Duodenal mucosa (tissue), 2 donors: ENCODE data around the gene MAGI2.
"Not testable (repeated sequence)": the region's sequence is repeated elsewhere in the genome, so short reads cannot be mapped to it uniquely, and the experiment has no call there.

Experiments
- H3K27ac ChIP-seq: one replicate; pipeline ENCODE4 v1.7.0; 2013; ENCODE audit warnings: low read depth, low read length
- H3K27me3 ChIP-seq, 2 donors: one replicate each; pipeline ENCODE4 v1.7.0; 2013; ENCODE audit warnings: low read length in 2 of 2, control low read depth in 1 of 2; ENCODE audit not compliant: insufficient read depth in 2 of 2, control insufficient read depth in 1 of 2
- H3K36me3 ChIP-seq, 2 donors: one replicate each; pipeline ENCODE4 v1.7.0; 2013; ENCODE audit warnings: low read length in 2 of 2, control low read depth in 1 of 2; ENCODE audit not compliant: insufficient read depth in 2 of 2, control insufficient read depth in 1 of 2
- H3K4me1 ChIP-seq, 2 donors: one replicate each; pipeline ENCODE4 v1.7.0; 2013; ENCODE audit warnings: low read length in 2 of 2, control low read depth in 1 of 2; ENCODE audit not compliant: insufficient read depth in 2 of 2, control insufficient read depth in 1 of 2
- H3K4me3 ChIP-seq, 2 donors: one replicate each; pipeline ENCODE4 v1.7.0; 2013; ENCODE audit warnings: low read length in 2 of 2, low read depth in 1 of 2
- H3K9ac ChIP-seq, 2 donors: one replicate each; pipeline ENCODE4 v1.7.0; 2013; ENCODE audit warnings: low read length in 2 of 2, low read depth in 1 of 2
- H3K9me3 ChIP-seq, 2 donors: one replicate each; pipeline ENCODE4 v1.7.0; 2013; ENCODE audit warnings: low read length in 2 of 2, control low read depth in 1 of 2; ENCODE audit not compliant: control insufficient read depth in 1 of 2

The MAGI2 gene

DNA sequence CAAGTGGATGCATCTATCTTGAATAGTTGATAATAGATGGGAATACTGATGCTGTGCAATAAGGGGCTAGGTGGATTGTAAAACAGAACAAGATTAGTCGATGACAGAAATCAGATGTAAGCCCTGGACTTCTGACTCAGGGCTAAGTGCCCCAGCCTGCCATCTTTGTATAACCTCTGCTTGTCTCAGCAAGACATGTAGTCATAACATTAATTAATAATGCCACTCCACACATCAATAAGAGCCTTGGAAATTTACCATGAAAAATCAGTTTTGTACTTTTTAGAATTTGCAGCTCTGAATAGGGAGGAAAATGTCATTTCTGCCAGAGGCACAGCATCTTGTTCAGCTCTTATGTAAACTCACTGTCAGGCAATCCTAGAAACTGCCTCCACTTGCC is 1125.7 kb downstream of the MAGI2 start:
- H3K4me1 ChIP-seq = no peaks in the 10 kb centered on the region
- no peaks in the 10 kb centered on the region for H3K9me3 ChIP-seq
- no peak overlapping the region for H3K27ac ChIP-seq
- no peaks in the 10 kb centered on the region for H3K27me3 ChIP-seq
- H3K9ac ChIP-seq = no peak overlapping the region
- H3K36me3 ChIP-seq = no peaks in the 10 kb centered on the region
- no peak overlapping the region for H3K4me3 ChIP-seq

DNA sequence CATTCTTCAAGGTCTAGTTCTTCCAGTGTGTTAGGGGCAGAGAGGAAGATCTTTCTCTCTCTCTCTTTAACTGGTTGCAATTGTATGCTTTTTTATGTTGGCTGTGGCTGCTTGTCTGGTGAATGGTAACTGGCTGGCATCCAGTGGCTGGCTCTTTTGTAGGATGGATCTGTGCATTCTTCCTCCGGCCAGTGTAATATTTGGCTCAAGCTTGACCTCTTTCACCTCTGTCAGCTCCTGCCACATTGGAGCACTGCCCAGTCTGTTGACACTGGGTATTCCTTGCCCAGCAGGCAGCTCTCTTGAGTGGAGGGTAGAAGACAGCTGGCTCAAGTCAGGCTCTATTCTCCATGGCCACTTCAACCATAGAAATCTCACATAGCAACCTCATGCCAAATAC is 1126.6 kb downstream of the MAGI2 start:
- Histone ChIP-seq H3K9me3 (no peaks in the 10 kb centered on the region), H3K36me3 (no peaks in the 10 kb centered on the region), H3K4me1 (no peaks in the 10 kb centered on the region), H3K9ac (no peak overlapping the region), H3K27me3 (no peaks in the 10 kb centered on the region), H3K27ac (no peak overlapping the region), H3K4me3 (no peak overlapping the region)

DNA sequence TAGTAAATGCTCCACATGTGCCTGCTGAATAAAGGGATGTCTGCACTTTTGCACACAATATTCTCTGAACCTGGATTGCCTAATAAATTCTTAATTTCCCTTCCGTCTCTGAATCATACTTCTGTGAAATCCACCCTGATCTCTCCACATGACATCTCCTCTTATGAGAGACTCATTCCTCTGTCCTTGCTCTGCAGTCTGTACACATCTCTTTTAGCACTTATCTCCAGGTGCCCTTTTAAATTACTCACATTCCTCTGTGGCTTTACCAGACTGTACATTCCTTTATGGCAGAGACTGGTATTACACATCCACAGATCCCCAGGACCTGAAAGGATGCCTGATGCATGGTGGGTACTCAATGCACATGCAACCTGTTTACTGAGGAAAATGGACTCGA is 1127.3 kb downstream of the MAGI2 start:
- Histone ChIP-seq H3K4me1 (no peaks in the 10 kb centered on the region), H3K27me3 (no peaks in the 10 kb centered on the region), H3K36me3 (no peaks in the 10 kb centered on the region), H3K9me3 (no peaks in the 10 kb centered on the region), H3K4me3 (no peak overlapping the region), H3K27ac (no peak overlapping the region), H3K9ac (no peak overlapping the region)

DNA sequence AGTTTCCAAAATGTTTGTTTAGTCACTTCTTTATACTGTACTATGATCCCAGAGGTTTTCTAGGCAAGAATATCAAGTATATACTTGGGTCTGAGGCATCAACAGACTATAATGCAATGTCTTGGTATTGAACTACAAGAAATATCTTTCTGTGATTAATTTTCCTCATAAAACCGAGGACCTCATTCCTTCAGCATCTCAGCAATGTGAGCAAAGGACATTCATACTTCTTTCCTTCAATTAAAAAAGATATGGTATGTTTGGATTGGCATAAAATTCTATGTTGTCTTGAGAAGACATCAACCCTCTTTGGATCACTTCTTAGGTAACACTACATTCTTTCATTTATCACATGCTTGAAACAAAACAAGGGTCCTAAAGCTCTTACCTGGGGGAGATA is 1130.3 kb downstream of the MAGI2 start:
- Histone ChIP-seq H3K36me3 (no peaks in the 10 kb centered on the region), H3K27me3 (no peaks in the 10 kb centered on the region), H3K27ac (no peak overlapping the region), H3K4me1 (no peaks in the 10 kb centered on the region), H3K4me3 (no peak overlapping the region), H3K9ac (no peak overlapping the region), H3K9me3 (no peaks in the 10 kb centered on the region)

DNA sequence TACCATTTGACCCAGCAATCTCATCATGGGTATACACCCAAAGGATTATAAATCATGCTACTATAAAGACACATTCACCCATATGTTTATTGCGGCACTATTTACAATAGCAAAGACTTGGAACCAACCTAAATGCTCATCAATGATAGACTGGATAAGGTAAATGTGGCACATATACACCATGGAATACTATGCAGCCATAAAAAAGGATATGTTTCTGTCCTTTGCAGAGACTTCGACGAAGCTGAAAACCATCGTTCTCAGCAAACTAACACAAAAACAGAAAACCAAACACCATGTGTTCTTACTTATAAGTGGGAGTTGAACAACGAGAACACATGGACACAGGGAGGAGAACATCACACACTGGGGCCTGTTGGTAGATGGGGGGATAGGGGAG is 1131.2 kb downstream of the MAGI2 start:
- not testable (repeated sequence) for H3K9ac ChIP-seq, H3K4me1 ChIP-seq, H3K9me3 ChIP-seq, H3K27me3 ChIP-seq, H3K4me3 ChIP-seq, H3K27ac ChIP-seq, H3K36me3 ChIP-seq

DNA sequence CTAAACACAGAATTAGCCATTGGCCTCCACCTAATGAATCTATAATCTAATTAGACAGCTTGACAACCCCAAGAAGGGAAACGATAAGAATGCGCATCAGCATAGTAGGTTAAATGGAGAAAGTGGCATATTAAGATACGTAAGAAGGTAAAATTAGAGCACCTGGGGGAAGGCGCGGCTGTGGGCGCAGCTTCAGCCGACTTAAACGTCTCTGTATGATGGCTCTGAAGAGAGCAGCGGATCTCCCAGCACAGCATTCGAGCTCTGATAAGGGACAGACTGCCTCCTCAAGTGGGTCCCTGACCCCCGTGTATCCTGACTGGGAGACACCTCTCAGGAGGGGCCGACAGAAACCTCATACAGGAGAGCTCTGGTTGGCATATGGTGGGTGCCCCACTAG is 1136.1 kb downstream of the MAGI2 start:
- Histone ChIP-seq H3K27me3 (no peaks in the 10 kb centered on the region), H3K4me1 (no peaks in the 10 kb centered on the region), H3K4me3 (no peak overlapping the region), H3K9me3 (no peaks in the 10 kb centered on the region), H3K27ac (no peak overlapping the region), H3K9ac (no peak overlapping the region), H3K36me3 (no peaks in the 10 kb centered on the region)

DNA sequence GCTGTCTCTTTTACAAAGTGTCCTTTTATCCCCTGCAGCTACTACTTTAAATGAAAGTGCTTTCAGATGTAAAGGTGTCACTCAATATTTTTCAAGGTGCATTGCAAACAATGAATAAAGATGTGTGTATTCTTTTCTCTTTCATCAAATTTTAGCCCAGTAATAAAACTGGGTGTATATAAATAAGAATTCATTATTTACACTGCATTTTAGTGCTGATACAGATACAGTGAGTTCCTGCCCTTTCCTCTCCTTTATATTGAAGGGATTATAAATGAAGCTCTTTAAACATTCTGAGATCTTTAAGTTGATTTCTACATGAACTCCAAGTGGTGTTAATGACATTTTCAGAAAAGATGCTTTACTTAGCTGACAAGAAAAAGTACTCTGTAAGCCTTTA is 1137.4 kb downstream of the MAGI2 start:
- Histone ChIP-seq H3K36me3 (no peaks in the 10 kb centered on the region), H3K27me3 (no peaks in the 10 kb centered on the region), H3K4me1 (no peaks in the 10 kb centered on the region), H3K27ac (no peak overlapping the region), H3K9me3 (no peaks in the 10 kb centered on the region), H3K9ac (no peak overlapping the region), H3K4me3 (no peak overlapping the region)

DNA sequence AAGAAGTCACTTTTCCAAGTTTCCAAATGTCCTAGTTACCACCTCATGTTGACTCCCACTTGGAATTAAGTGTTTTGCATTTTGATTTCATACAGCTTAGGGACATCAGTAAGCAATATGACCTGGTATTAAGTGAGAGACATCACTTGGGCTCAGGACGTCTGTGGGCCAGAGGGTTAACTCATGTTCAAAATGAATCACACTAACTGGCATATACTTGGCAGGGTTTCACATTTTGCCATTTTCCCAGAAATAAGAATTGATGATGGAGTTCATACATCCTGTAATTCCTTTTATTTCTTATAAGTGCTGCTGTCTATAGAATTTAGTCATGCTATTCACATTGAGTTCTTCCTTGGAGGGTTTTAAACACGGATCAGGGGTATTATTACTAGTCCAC is 1138.3 kb downstream of the MAGI2 start:
- Histone ChIP-seq H3K27ac (no peak overlapping the region), H3K9ac (no peak overlapping the region), H3K27me3 (no peaks in the 10 kb centered on the region), H3K4me1 (no peaks in the 10 kb centered on the region), H3K36me3 (no peaks in the 10 kb centered on the region), H3K4me3 (no peak overlapping the region), H3K9me3 (no peaks in the 10 kb centered on the region)

DNA sequence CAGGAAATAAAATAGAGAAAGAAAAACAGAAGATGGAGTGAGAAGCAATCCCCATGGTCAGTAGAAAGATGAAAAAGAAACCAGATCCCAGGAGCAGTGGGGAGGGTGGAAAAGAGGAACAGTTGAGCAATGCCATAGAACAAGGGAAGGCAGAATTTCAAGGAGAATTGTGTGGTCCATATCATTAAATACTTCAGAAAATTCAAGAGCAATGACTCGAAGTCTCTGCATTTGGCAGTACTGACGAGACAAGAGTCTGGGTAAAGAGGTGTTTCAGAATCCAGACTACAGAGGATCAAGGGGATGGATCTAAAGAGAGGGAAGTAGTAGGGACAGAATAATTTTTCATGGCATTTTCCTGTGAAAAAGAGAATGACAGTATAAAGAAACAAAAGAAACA is 1142.3 kb downstream of the MAGI2 start:
- Histone ChIP-seq H3K4me3 (no peak overlapping the region), H3K4me1 (no peaks in the 10 kb centered on the region), H3K27ac (no peak overlapping the region), H3K27me3 (no peaks in the 10 kb centered on the region), H3K9ac (no peak overlapping the region), H3K36me3 (no peaks in the 10 kb centered on the region), H3K9me3 (no peaks in the 10 kb centered on the region)

DNA sequence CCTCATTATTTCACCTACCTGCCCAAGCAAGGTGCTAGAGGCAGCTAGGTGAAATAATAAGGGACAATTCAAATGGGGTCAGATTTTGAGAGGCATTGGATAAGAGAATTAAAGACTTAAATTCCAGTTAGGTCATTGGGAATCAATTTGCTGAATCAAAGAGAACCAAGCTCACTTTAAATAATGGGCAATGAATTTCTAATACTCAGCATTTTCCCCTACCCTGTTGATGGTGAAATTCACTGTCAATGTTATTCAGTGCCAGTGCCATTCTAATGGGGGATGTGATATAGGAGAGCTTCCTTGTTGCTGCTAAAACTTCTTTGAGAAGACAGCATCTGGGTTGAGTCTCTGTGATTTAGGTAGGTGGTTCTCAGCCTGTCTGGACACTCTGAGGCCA is 1145.6 kb downstream of the MAGI2 start:
- no peaks in the 10 kb centered on the region for H3K9me3 ChIP-seq
- no peaks in the 10 kb centered on the region for H3K4me1 ChIP-seq
- no peaks in the 10 kb centered on the region for H3K36me3 ChIP-seq
- no peak overlapping the region for H3K9ac ChIP-seq
- H3K4me3 ChIP-seq = no peak overlapping the region
- no peak overlapping the region for H3K27ac ChIP-seq
- no peaks in the 10 kb centered on the region for H3K27me3 ChIP-seq

DNA sequence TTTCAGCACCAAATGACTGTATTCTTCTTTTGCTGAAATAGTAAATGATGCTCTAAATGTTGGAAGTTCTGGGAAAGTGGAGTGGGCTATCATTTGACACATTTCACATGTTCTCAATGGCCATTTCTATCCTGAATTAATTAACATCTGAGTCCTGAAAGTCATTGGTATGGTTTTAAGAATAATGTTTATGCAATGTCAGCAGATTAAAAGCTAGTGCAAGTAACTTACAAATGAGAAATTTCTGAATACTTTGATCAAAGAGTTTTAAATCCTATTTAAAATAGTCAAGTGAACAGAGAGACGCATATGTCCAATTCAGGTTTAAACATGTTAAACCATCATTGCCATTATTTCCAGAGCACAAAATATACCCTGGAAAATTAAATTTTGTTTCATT is 1146.8 kb downstream of the MAGI2 start:
- H3K9ac ChIP-seq = no peak overlapping the region
- H3K4me3 ChIP-seq = no peak overlapping the region
- H3K36me3 ChIP-seq = no peaks in the 10 kb centered on the region
- no peaks in the 10 kb centered on the region for H3K4me1 ChIP-seq
- no peaks in the 10 kb centered on the region for H3K9me3 ChIP-seq
- H3K27me3 ChIP-seq = no peaks in the 10 kb centered on the region
- H3K27ac ChIP-seq = no peak overlapping the region
